Keratinocyte (primary cell): Measurements from ENCODE around the gene MYBBP1A. TPM values are rescaled to one million over a fixed set of nuclear protein-coding genes. Genes with fewer than 3 reads are reported as not detected.
"Not testable (repeated sequence)": the region's sequence is repeated elsewhere in the genome, so short reads cannot be mapped to it uniquely, and the experiment has no call there.

Experiments used
- DNase-seq: peaks from one replicate; pipeline ENCODE4 v3.0.0-alpha.2; 2011; ENCODE audit warnings: low read depth, missing footprints, low spot score
- FAIRE-seq: peaks from 2 replicates; lab custom pipeline; 2011; peaks lifted over from hg19 to GRCh38; lab: Jason Lieb, UNC
- H2AFZ ChIP-seq: 2 replicates; pipeline ENCODE4 v1.6.0; 2012; ENCODE audit warnings: low read length, control low read depth, inconsistent platforms; ENCODE audit not compliant: control insufficient read depth
- H3K27ac ChIP-seq: 2 replicates; pipeline ENCODE4 v1.5.1; 2011; ENCODE audit warnings: low read length; ENCODE audit not compliant: control insufficient read depth, insufficient read depth
- H3K27me3 ChIP-seq: 3 replicates; pipeline ENCODE4 v1.6.0; 2011; ENCODE audit warnings: low read length; ENCODE audit not compliant: control insufficient read depth, insufficient read depth; ENCODE audit errors: extremely low read depth
- H3K36me3 ChIP-seq, 2 experiments: 2 replicates in 1 of 2; 3 replicates in 1 of 2; pipeline ENCODE4 v1.5.1; 2011; ENCODE audit warnings: low read length in 2 of 2, mild to moderate bottlenecking in 1 of 2; ENCODE audit not compliant: control insufficient read depth in 2 of 2, insufficient read depth in 2 of 2; ENCODE audit errors: extremely low read depth in 1 of 2
- H3K4me1 ChIP-seq: 3 replicates; pipeline ENCODE4 v1.5.1; 2011; ENCODE audit warnings: low read length; ENCODE audit not compliant: control insufficient read depth, insufficient read depth; ENCODE audit errors: extremely low read depth
- H3K4me2 ChIP-seq: 3 replicates; pipeline ENCODE4 v1.6.0; 2011; ENCODE audit warnings: low read depth, low read length; ENCODE audit not compliant: control insufficient read depth, insufficient read depth; ENCODE audit errors: extremely low read depth
- H3K4me3 ChIP-seq, 3 experiments: fragments of 200-600 bp in 1 of 3; sonication (generic) in 1 of 3; 2 replicates in 2 of 3; 3 replicates in 1 of 3; pipeline ENCODE4 v1.5.1; 2011 to 2016; ENCODE audit warnings: low read length in 3 of 3, mild to moderate bottlenecking in 3 of 3, control low read depth in 2 of 3, inconsistent platforms in 1 of 3, low read depth in 1 of 3, mixed read lengths in 1 of 3, mixed run types in 1 of 3, moderate library complexity in 1 of 3; ENCODE audit not compliant: control insufficient read depth in 2 of 3, insufficient read depth in 2 of 3; ENCODE audit errors: extremely low read depth in 1 of 3
- H3K79me2 ChIP-seq: 2 replicates; pipeline ENCODE4 v1.6.0; 2012; ENCODE audit warnings: low read length; ENCODE audit not compliant: control insufficient read depth, insufficient read depth
- H3K9ac ChIP-seq: 3 replicates; pipeline ENCODE4 v1.6.0; 2011; ENCODE audit warnings: low read length; ENCODE audit not compliant: control insufficient read depth, insufficient read depth; ENCODE audit errors: extremely low read depth
- H3K9me1 ChIP-seq: 3 replicates; pipeline ENCODE4 v1.6.0; 2011; ENCODE audit warnings: low read length; ENCODE audit not compliant: control insufficient read depth, insufficient read depth; ENCODE audit errors: extremely low read depth
- H3K9me3 ChIP-seq: 2 replicates; pipeline ENCODE4 v1.5.1; 2012; ENCODE audit warnings: low read depth, low read length; ENCODE audit not compliant: control insufficient read depth
- H4K20me1 ChIP-seq: 3 replicates; pipeline ENCODE4 v1.6.0; 2011; ENCODE audit warnings: low read length; ENCODE audit not compliant: control insufficient read depth, insufficient read depth; ENCODE audit errors: extremely low read depth
- EZH2 ChIP-seq: IDR thresholded peaks from one replicate; pipeline ENCODE4 v1.6.1; 2012; ENCODE audit warnings: inconsistent platforms, mild to moderate bottlenecking, low read length, moderate library complexity
- dilution Hi-C: fragments of 300-500 bp; cut with MboI; formaldehyde crosslinking; loops from one replicate; pipeline ENCODE4 v1.7.0; 2020; ENCODE audit warnings: low sequenced_read_pairs; ENCODE audit not compliant: extremely low pct_ligation_motif_present
- polyA plus RNA-seq, 5 experiments: library from polyadenylated mRNA; depleted of rRNA in 3 of 5; stranded (reverse) in 3 of 5; stranded (forward) in 1 of 5; unstranded in 1 of 5; fragments of >200 nt; gene quantifications; 1 replicate in 1 of 5; 2 replicates in 3 of 5; 3 replicates in 1 of 5; pipeline versions ENCODE4 v1.2.1 to v1.2.3, GENCODE V29; 2011 to 2012; ENCODE audit warnings: missing spikeins in 2 of 5, low read depth in 1 of 5, low replicate concordance in 1 of 5
- TF ChIP-seq, protein P1 (sequence below), 3 experiments: IDR thresholded peaks in 1 of 3; conservative IDR thresholded peaks in 1 of 3; optimal IDR thresholded peaks in 1 of 3; 2 replicates in 2 of 3; 3 replicates in 1 of 3; pipeline versions ENCODE3 to v1.5.1; 2011; ENCODE audit warnings: low read length in 3 of 3, mild to moderate bottlenecking in 3 of 3, moderate library complexity in 2 of 3, control low read depth in 1 of 3, inconsistent platforms in 1 of 3; ENCODE audit not compliant: insufficient read depth in 2 of 3; ENCODE audit errors: extremely low read depth in 1 of 3

The MYBBP1A gene
- polyA plus RNA-seq, 1 donor (not counting 4 experiments of a cell fraction or from before 2014, with no cell fraction given), result 20.5 TPM

DNA sequence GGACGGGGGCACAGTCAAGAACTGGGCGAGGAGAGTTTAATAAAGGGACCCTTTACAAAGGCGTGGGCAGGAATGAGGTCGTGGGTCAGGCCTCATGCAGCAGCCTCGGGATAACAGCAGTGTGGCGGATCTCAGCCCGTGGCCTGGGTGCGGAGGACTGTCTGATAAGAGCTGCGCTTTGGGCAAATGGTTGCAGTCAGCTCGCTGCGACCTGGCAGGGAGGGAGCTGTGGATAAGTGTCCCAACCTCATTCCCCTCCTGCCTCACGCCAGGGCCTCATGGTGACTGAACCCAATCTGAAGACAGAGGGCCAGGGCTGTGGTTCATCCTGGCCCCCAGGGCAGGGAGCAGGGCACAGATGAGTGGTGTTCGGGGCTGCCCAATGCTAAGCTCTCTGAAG, 42.8 kb upstream of the MYBBP1A start:
- no peak overlapping the region for H3K9ac ChIP-seq
- no peaks in the 10 kb centered on the region for H3K79me2 ChIP-seq
- TF ChIP-seq, protein P1, sequence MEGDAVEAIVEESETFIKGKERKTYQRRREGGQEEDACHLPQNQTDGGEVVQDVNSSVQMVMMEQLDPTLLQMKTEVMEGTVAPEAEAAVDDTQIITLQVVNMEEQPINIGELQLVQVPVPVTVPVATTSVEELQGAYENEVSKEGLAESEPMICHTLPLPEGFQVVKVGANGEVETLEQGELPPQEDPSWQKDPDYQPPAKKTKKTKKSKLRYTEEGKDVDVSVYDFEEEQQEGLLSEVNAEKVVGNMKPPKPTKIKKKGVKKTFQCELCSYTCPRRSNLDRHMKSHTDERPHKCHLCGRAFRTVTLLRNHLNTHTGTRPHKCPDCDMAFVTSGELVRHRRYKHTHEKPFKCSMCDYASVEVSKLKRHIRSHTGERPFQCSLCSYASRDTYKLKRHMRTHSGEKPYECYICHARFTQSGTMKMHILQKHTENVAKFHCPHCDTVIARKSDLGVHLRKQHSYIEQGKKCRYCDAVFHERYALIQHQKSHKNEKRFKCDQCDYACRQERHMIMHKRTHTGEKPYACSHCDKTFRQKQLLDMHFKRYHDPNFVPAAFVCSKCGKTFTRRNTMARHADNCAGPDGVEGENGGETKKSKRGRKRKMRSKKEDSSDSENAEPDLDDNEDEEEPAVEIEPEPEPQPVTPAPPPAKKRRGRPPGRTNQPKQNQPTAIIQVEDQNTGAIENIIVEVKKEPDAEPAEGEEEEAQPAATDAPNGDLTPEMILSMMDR (optimal IDR thresholded peaks at IDR 0.05 in 1 of 3, IDR thresholded peaks at IDR 0.05 in 1 of 3, conservative IDR thresholded peaks at IDR 0.05 in 1 of 3; ENCODE audit: extremely low read depth in 1 of 3, insufficient read depth in 2 of 3, low read length in 3 of 3), result no peak
- no peak for TF ChIP-seq EZH2
- H3K4me1 ChIP-seq, result no peaks in the 10 kb centered on the region
- no peak overlapping the region for H2AFZ ChIP-seq
- FAIRE-seq (no peak), DNase-seq (no peak)
- H3K27ac ChIP-seq, result no peak overlapping the region
- no peaks in the 10 kb centered on the region for H4K20me1 ChIP-seq
- no peak overlapping the region for H3K4me2 ChIP-seq
- H3K27me3 ChIP-seq, result peaks cover 17% of the 10 kb centered on the region
- no peaks in the 10 kb centered on the region for H3K9me3 ChIP-seq
- no peaks in the 10 kb centered on the region for H3K9me1 ChIP-seq
- dilution Hi-C loops, result no loop called here
- H3K4me3 ChIP-seq, result no peak overlapping the region
- H3K36me3 ChIP-seq, result no peaks in the 10 kb centered on the region

DNA sequence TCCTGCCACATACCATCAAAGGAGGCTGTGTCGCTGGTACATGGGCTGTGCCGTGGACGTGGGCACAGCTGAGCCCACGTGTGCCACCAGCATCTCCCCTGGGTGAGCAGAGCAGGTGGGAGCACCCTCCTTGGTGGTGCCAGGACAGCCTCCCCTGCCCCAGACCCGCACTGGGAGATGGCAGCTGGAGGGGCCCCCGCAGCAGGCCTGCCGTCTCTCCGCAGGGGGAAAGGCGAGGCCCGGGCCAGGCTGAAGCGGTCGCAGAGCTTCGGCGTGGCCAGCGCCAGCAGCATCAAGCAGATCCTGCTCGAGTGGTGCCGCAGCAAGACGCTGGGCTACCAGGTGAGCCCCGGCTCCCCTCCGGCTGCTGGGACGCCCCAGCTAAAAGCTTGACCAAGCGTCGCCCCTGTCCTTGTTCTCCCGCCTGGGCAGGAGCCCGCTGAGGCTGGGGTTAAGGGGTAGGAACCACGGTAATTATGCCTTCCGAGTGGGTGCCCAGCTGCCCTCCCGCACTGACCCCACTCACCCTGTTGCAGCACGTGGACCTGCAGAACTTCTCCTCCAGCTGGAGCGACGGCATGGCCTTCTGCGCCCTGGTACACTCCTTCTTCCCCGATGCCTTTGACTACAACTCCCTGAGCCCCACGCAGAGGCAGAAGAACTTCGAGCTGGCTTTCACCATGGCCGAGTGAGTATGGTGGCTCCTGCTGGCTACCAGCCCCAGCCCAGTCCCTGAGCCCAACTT, 41.6 kb upstream of the MYBBP1A start:
- DNase-seq, result no peak
- H2AFZ ChIP-seq, result no peak overlapping the region
- no peaks in the 10 kb centered on the region for H3K79me2 ChIP-seq
- H3K9me3 ChIP-seq, result no peaks in the 10 kb centered on the region
- no peaks in the 10 kb centered on the region for H4K20me1 ChIP-seq
- H3K4me3 ChIP-seq, result no peak overlapping the region
- H3K36me3 ChIP-seq, result no peaks in the 10 kb centered on the region
- TF ChIP-seq, protein P1 (optimal IDR thresholded peaks at IDR 0.05 in 1 of 3, IDR thresholded peaks at IDR 0.05 in 1 of 3, conservative IDR thresholded peaks at IDR 0.05 in 1 of 3; ENCODE audit: extremely low read depth in 1 of 3, insufficient read depth in 2 of 3, low read length in 3 of 3), result no peak
- TF ChIP-seq EZH2, result no peak
- no peak for FAIRE-seq
- H3K9ac ChIP-seq, result no peak overlapping the region
- H3K9me1 ChIP-seq, result no peaks in the 10 kb centered on the region
- H3K27ac ChIP-seq, result no peak overlapping the region
- no peak overlapping the region for H3K4me2 ChIP-seq
- H3K4me1 ChIP-seq, result no peaks in the 10 kb centered on the region
- dilution Hi-C loops, result no loop called here
- peaks cover 18% of the 10 kb centered on the region for H3K27me3 ChIP-seq

DNA sequence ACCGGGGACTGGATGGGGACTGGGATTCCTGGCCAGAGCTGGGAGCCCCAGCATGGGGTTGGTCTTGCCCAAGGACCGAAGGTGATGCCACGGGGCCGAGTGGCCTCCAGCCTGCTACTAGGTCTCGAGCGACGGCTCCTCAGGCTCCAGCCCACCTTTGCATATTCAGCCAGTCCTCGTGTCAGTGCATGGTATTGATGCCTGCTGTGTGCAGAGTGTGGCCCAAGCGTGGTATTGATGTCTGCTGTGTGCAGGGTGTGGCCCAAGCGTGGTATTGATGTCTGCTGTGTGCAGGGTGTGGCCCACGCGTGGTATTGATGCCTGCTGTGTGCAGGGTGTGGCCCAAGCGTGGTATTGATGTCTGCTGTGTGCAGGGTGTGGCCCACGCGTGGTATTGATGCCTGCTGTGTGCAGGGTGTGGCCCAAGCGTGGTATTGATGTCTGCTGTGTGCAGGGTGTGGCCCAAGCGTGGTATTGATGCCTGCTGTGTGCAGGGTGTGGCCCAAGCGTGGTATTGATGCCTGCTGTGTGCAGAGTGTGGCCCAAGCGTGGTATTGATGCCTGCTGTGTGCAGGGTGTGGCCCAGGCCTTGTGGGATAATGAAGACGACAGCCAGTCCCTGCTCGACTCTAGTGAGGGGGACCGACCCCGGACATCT, 40.6 kb upstream of the MYBBP1A start:
- H3K27me3 ChIP-seq, result peaks cover 27% of the 10 kb centered on the region
- H3K9ac ChIP-seq, H3K27ac ChIP-seq, H3K79me2 ChIP-seq, H3K4me3 ChIP-seq, DNase-seq, H3K4me2 ChIP-seq, H2AFZ ChIP-seq, H3K36me3 ChIP-seq, H4K20me1 ChIP-seq, H3K4me1 ChIP-seq, H3K9me1 ChIP-seq, dilution Hi-C loops, H3K9me3 ChIP-seq, FAIRE-seq: not testable (repeated sequence)
